ENCODE results near the gene PACSIN3. TPM values are rescaled to one million over a fixed set of nuclear protein-coding genes. Genes with fewer than 3 reads are reported as not detected.

The PACSIN3 gene
- total and polyA plus RNA-seq, 2 of the 8 experiments (the other 6 are each of a cell fraction or from before 2014, with no cell fraction given): 23.8 to 47.2 TPM

- no peak overlapping the region for H2BK5ac ChIP-seq (ENCODE audit: low read depth, low read length)
- H3K4me2 ChIP-seq (ENCODE audit: insufficient read depth in 1 of 2, low read depth in 2 of 2, low read length in 2 of 2): no peak overlapping the region
- no peak overlapping the region for H2BK20ac ChIP-seq (ENCODE audit: low read length)
- H3K79me1 ChIP-seq (ENCODE audit: low read depth, low read length): no peaks in the 10 kb centered on the region; the same call in 1 of the 2 replicates
- POLR2A ChIA-PET (ENCODE audit: partially characterized antibody): interaction anchor here (0.7 to 3.2 kb wide), 7 partner anchors 8 to 248 kb away, joined by 3 to 15 read pairs (median 5); no protein-coding TSS in a partner anchor
- no peak overlapping the region for H4K5ac ChIP-seq (ENCODE audit: insufficient read length, low read depth, low read length)
- no peaks in the 10 kb centered on the region for H3K27me3 ChIP-seq (replicated peaks in 1 of 4; ENCODE audit: control insufficient read depth in 3 of 4, extremely low read depth in 1 of 4, insufficient read depth in 3 of 4, low read length in 3 of 4)
- no peak overlapping the region for H3K23ac ChIP-seq (ENCODE audit: insufficient read length)
- no peak for DNase-seq (ENCODE audit: low read depth in 1 of 2, low spot score in 2 of 2)
- peaks cover 24 to 44% (median 36%) of the 10 kb centered on the region in 4 experiments; a peak in 7 of 8 replicates for H3K36me3 ChIP-seq (ENCODE audit: control insufficient read depth in 2 of 4, insufficient read depth in 4 of 4, low read length in 3 of 4)
- no peak for FAIRE-seq
- no peak overlapping the region for H3K4me3 ChIP-seq (ENCODE audit: extremely low read depth in 1 of 4, insufficient read depth in 2 of 4, low read depth in 3 of 4, low read length in 4 of 4)
- no peak overlapping the region for H2BK15ac ChIP-seq (ENCODE audit: low read length)
- TF ChIP-seq CHD2 (IDR thresholded peaks at IDR 0.05; ENCODE audit: low read length) (no peak), GTF2F1 (IDR thresholded peaks at IDR 0.05; ENCODE audit: borderline replicate concordance, low read depth, low read length) (no peak), POLR2A (IDR thresholded peaks at IDR 0.05; ENCODE audit: control extremely low read depth in 1 of 2, low read depth in 2 of 2, low read length in 2 of 2) (0 out of 3 replicates have a peak, but pooled peaks of 1 of the 2 experiments have one; percentile 36), SRF (IDR thresholded peaks at IDR 0.05; ENCODE audit: low read depth, low read length) (no peak), KDM1A (IDR thresholded peaks at IDR 0.05; ENCODE audit: borderline replicate concordance, low read length) (no peak), NRF1 (IDR thresholded peaks at IDR 0.05; ENCODE audit: low read depth, low read length) (no peak), SIX5 (IDR thresholded peaks at IDR 0.05; ENCODE audit: low read depth, low read length) (no peak), USF2 (IDR thresholded peaks at IDR 0.05; ENCODE audit: low read length) (no peak)
- H3K14ac ChIP-seq (ENCODE audit: insufficient read length): no peak overlapping the region
- no peaks in the 10 kb centered on the region for H3K4me1 ChIP-seq (replicated peaks in 1 of 4; ENCODE audit: control insufficient read depth in 3 of 4, insufficient read depth in 4 of 4, low read length in 3 of 4)
- no peak overlapping the region; the same call in 1 of the 2 replicates for H4K8ac ChIP-seq (ENCODE audit: extremely low read depth, insufficient read depth, low read length)
- no peak overlapping the region for H3K27ac ChIP-seq (ENCODE audit: low read depth, low read length)
- no peak overlapping the region for H3K18ac ChIP-seq (ENCODE audit: extremely low read depth, low read length)
- H3K79me2 ChIP-seq (ENCODE audit: control insufficient read depth in 1 of 2, insufficient read depth in 2 of 2, low read length in 2 of 2): no peaks in the 10 kb centered on the region
- H2AK5ac ChIP-seq (ENCODE audit: low read depth, low read length): no peak overlapping the region
- H4K91ac ChIP-seq (replicated peaks; ENCODE audit: insufficient read length, low read length): no peak overlapping the region
- no peak overlapping the region for H3K56ac ChIP-seq (replicated peaks; ENCODE audit: insufficient read length, low read depth, low read length)
- no peak overlapping the region for H2AFZ ChIP-seq (ENCODE audit: low read length)
- no peak overlapping the region for H2BK12ac ChIP-seq (ENCODE audit: low read depth, low read length)
- no peaks in the 10 kb centered on the region for H3K23me2 ChIP-seq (ENCODE audit: low read depth, low read length)
- no peak overlapping the region for H2BK120ac ChIP-seq (replicated peaks; ENCODE audit: low read depth, low read length)
- no peak overlapping the region for H3K4ac ChIP-seq (replicated peaks; ENCODE audit: insufficient read length, low read depth, low read length)
- H4K20me1 ChIP-seq (replicated peaks in 1 of 2; ENCODE audit: control insufficient read depth in 1 of 2, insufficient read depth in 2 of 2, low read length in 2 of 2): peaks cover 3 to 10% of the 10 kb centered on the region in 2 experiments
- WGBS, 2 experiments (ENCODE audit: extremely low coverage in 1 of 2, insufficient coverage in 1 of 2, insufficient read length in 1 of 2, insufficient replicate concordance in 2 of 2, low coverage in 1 of 2, low lambda C conversion rate in 2 of 2, missing lambda C conversion rate in 1 of 2): 91% methylated on average over 4 of the region's 4 CpGs; no CpG with 5 or more reads in 1 of the 2 experiments
- no peak overlapping the region for H3K9ac ChIP-seq (replicated peaks in 1 of 4; ENCODE audit: extremely low read depth in 1 of 4, low read depth in 3 of 4, low read length in 3 of 4)
- no peaks in the 10 kb centered on the region for H3K9me3 ChIP-seq (ENCODE audit: insufficient read depth in 2 of 2, low read depth in 1 of 2, low read length in 1 of 2)
- CTCF ChIA-PET (ENCODE audit: partially characterized antibody): interaction anchor here (1.1 to 4.2 kb wide), 5 partner anchors 12 to 272 kb away, joined by 3 to 25 read pairs (median 16); no protein-coding TSS in a partner anchor
Measured at GRCh38 chr11:47164321-47164720, 21.9 kb downstream of the PACSIN3 start.
